Smooth muscle cell (in vitro differentiated cells): ENCODE measurements around the gene MCTP1. TPM values are rescaled to one million over a fixed set of nuclear protein-coding genes. Genes with fewer than 3 reads are reported as not detected.
A peak's percentile ranks its signal among the peaks of the same experiment; 100 is the strongest.

Source experiments
- DNase-seq: peaks from one replicate; lab custom pipeline; 2025; ENCODE audit not compliant: unreplicated experiment; lab: John Stamatoyannopoulos, UW
- H2AFZ ChIP-seq: fragments of 200-600 bp; sonication (generic); 2 replicates; pipeline ENCODE4 v1.6.0; 2016; ENCODE audit warnings: antibody characterized with exemption, low read depth, mild to moderate bottlenecking
- H3F3A ChIP-seq: fragments of 200-600 bp; sonication (generic); 2 replicates; pipeline ENCODE4 v1.6.0; 2017; ENCODE audit warnings: antibody characterized with exemption, low read depth
- H3K27ac ChIP-seq: fragments of 200-600 bp; sonication (generic); 2 replicates; pipeline ENCODE4 v1.5.1; 2016; ENCODE audit warnings: low read depth, mild to moderate bottlenecking
- H3K27me3 ChIP-seq: fragments of 200-600 bp; sonication (generic); 2 replicates; pipeline ENCODE4 v1.6.1; 2016; ENCODE audit warnings: low read depth, mild to moderate bottlenecking
- H3K36me3 ChIP-seq: fragments of 200-600 bp; sonication (generic); 2 replicates; pipeline ENCODE4 v1.5.1; 2016; ENCODE audit warnings: low read depth
- H3K4me1 ChIP-seq: fragments of 200-600 bp; sonication (generic); 2 replicates; pipeline ENCODE4 v1.5.1; 2016; ENCODE audit warnings: low read depth
- H3K4me2 ChIP-seq: fragments of 200-600 bp; sonication (generic); 2 replicates; pipeline ENCODE4 v1.6.0; 2016; ENCODE audit warnings: mild to moderate bottlenecking
- H3K4me3 ChIP-seq: fragments of 200-600 bp; sonication (generic); 2 replicates; pipeline ENCODE4 v1.5.1; 2016; ENCODE audit warnings: mild to moderate bottlenecking
- H3K79me2 ChIP-seq: fragments of 200-600 bp; sonication (generic); 2 replicates; pipeline ENCODE4 v1.6.0; 2016; ENCODE audit warnings: low read depth, mild to moderate bottlenecking
- H3K9ac ChIP-seq: fragments of 200-600 bp; sonication (generic); 2 replicates; pipeline ENCODE4 v1.6.0; 2016; ENCODE audit warnings: low read depth
- H3K9me3 ChIP-seq: fragments of 200-600 bp; sonication (generic); replicated peaks from 2 replicates; pipeline ENCODE4 v1.5.1; 2016; ENCODE audit warnings: low read depth
- H4K20me1 ChIP-seq: fragments of 200-600 bp; sonication (generic); 2 replicates; pipeline ENCODE4 v1.6.0; 2016; ENCODE audit warnings: low read depth
- WGBS: methylation state at CpG from one replicate; pipeline ENCODE4 v1.1.7; 2016; ENCODE audit warnings: low lambda C conversion rate; 5-methylcytosine and 5-hydroxymethylcytosine counted together
- polyA plus RNA-seq: library from polyadenylated mRNA; unstranded; fragments of >200 nt; fragmentation: Nextera tagmentation; extraction: Ambion mirVana; gene quantifications from 2 replicates; pipeline ENCODE4 v1.2.1, GENCODE V29; 2016
- total RNA-seq: library from RNA; depleted of rRNA; stranded (reverse); fragments of >200 nt; gene quantifications from 2 replicates; pipeline ENCODE4 v1.2.3, GENCODE V29; 2014
- TF ChIP-seq, protein P1 (sequence below): fragments of 200-600 bp; sonication (generic); IDR thresholded peaks from 2 replicates; pipeline ENCODE4 v1.5.1; 2017; ENCODE audit warnings: borderline replicate concordance, mild to moderate bottlenecking, antibody characterized with exemption; ENCODE audit not compliant: insufficient read depth, poor library complexity, severe bottlenecking

The MCTP1 gene
- total and polyA plus RNA-seq, 2 experiments from 2014 or later: 1.1 to 4.8 TPM

DNA sequence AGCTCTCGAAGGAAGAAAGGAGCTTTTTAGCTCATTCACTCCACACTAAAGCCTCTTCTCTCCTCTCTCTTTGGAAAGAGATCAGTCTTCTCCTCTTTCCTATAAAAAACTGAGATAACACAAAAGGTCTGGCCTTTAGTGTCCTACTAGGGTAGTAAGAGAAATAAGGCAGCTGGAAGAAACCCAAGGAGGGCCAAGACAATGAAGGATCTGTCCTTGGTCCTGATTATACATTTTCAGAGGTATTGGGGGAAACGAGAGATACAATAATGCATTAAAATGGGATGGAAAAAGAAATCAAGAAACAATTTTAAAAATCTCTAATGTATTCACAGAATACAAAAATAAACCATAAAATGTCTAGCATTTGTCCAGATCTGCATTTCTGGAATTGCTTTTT lies 482.4 kb downstream of the MCTP1 start:
- Histone ChIP-seq H3K9me3 (no peaks in the 10 kb centered on the region), H3K27me3 (no peaks in the 10 kb centered on the region), H4K20me1 (no peaks in the 10 kb centered on the region), H3F3A (no peaks in the 10 kb centered on the region), H3K9ac (no peak overlapping the region), H3K4me2 (no peak overlapping the region), H3K79me2 (no peaks in the 10 kb centered on the region), H3K27ac (no peak overlapping the region), H3K4me3 (no peak overlapping the region), H3K4me1 (no peaks in the 10 kb centered on the region), H2AFZ (no peak overlapping the region), H3K36me3 (no peaks in the 10 kb centered on the region)
- TF ChIP-seq, protein P1, sequence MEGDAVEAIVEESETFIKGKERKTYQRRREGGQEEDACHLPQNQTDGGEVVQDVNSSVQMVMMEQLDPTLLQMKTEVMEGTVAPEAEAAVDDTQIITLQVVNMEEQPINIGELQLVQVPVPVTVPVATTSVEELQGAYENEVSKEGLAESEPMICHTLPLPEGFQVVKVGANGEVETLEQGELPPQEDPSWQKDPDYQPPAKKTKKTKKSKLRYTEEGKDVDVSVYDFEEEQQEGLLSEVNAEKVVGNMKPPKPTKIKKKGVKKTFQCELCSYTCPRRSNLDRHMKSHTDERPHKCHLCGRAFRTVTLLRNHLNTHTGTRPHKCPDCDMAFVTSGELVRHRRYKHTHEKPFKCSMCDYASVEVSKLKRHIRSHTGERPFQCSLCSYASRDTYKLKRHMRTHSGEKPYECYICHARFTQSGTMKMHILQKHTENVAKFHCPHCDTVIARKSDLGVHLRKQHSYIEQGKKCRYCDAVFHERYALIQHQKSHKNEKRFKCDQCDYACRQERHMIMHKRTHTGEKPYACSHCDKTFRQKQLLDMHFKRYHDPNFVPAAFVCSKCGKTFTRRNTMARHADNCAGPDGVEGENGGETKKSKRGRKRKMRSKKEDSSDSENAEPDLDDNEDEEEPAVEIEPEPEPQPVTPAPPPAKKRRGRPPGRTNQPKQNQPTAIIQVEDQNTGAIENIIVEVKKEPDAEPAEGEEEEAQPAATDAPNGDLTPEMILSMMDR: no peak
- 82% methylated on average over 2 of the region's 2 CpGs for WGBS
- DNase-seq: no peak

- Histone ChIP-seq H3F3A (peaks cover 3% of the 10 kb centered on the region), H4K20me1 (no peaks in the 10 kb centered on the region), H3K9ac (no peak overlapping the region), H3K27me3 (no peaks in the 10 kb centered on the region), H3K4me2 (no peak overlapping the region), H3K4me1 (no peaks in the 10 kb centered on the region), H3K9me3 (no peaks in the 10 kb centered on the region), H3K79me2 (no peaks in the 10 kb centered on the region), H2AFZ (no peak overlapping the region), H3K4me3 (no peak overlapping the region), H3K27ac (no peak overlapping the region), H3K36me3 (no peaks in the 10 kb centered on the region)
- DNase-seq: no peak
- TF ChIP-seq, protein P1: no peak
- whole genome bisulfite sequencing: 71% methylated on average over 3 of the region's 3 CpGs
Observed at GRCh38 chr5:94796586-94796985, 488.3 kb downstream of the MCTP1 start.

DNA sequence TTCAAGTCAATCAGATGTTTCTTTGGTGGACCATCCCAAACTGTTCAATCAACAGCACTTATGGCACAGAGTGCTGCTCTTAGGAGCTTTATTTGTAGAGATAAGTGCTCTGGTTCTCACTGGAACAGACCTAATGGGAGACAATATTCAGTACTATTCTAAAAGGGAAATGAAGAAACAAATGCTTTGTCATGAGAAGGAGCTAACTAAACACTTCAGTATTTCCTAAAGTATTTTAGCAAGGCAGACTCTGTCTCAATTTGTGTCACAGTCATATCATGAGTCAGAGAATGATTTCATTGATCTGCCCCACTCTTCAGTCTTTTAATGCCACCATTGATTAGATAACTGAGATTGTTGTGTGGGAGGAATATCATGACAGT lies 491.1 kb downstream of the MCTP1 start:
- TF ChIP-seq, protein P1: no peak
- no peaks in the 10 kb centered on the region for H3K27me3 ChIP-seq
- no peaks in the 10 kb centered on the region for H3K36me3 ChIP-seq
- DNase-seq: no peak
- H3K4me2 ChIP-seq: peak overlapping the region; percentile 68
- no peaks in the 10 kb centered on the region for H3K4me1 ChIP-seq
- no peak overlapping the region for H2AFZ ChIP-seq
- H3F3A ChIP-seq: peaks cover 3% of the 10 kb centered on the region
- H3K79me2 ChIP-seq: no peaks in the 10 kb centered on the region
- no peaks in the 10 kb centered on the region for H4K20me1 ChIP-seq
- H3K9me3 ChIP-seq: no peaks in the 10 kb centered on the region
- H3K9ac ChIP-seq: peak overlapping the region; percentile 95
- H3K4me3 ChIP-seq: no peak overlapping the region
- H3K27ac ChIP-seq: peak overlapping the region; percentile 99

DNA sequence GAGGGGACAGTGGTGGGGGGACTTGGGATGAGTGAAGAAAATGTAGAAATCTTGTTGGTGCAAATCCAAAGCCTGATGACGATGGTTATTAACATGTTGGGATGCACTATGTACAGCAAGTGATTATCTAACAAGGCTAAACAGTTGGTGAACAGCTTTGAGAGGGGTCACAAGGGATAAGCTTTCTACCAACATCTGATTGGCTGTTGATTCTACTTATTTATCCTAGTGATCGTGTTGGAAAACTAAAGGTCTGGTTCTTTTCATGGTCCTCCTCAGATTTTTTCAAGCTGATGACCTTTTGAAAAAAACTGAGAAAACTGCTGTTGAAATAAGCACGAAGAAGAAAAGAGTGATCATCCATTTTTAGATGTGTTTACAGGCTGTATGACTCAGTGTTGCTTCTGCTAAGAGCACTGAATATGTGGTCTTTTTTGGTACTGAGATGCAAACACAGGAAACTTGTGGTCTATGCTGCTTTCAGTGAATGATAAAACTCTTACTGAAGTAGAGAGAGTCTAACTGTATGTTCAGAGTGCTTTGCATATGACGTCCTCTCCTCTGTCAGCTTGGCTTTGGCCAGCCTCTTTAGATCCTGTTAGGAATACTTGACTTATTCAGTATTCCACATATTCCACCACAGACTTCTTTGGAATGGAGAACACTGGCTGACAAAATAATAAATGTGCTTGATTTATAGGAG lies 491.6 kb downstream of the MCTP1 start:
- Histone ChIP-seq H3K4me1 (no peaks in the 10 kb centered on the region), H2AFZ (peak overlapping the region; percentile 8), H3F3A (peaks cover 3% of the 10 kb centered on the region), H3K36me3 (no peaks in the 10 kb centered on the region), H3K27ac (peak overlapping the region; percentile 99), H3K4me3 (no peak overlapping the region), H3K79me2 (no peaks in the 10 kb centered on the region), H3K9me3 (no peaks in the 10 kb centered on the region), H4K20me1 (no peaks in the 10 kb centered on the region), H3K9ac (peak overlapping the region; percentile 95), H3K27me3 (no peaks in the 10 kb centered on the region), H3K4me2 (peak overlapping the region; percentile 68)
- TF ChIP-seq, protein P1: no peak
- DNase-seq: no peak
- 7% methylated on average over 4 of the region's 4 CpGs for WGBS
